ENCODE results near the gene SPAG9.

The SPAG9 gene, protein sequence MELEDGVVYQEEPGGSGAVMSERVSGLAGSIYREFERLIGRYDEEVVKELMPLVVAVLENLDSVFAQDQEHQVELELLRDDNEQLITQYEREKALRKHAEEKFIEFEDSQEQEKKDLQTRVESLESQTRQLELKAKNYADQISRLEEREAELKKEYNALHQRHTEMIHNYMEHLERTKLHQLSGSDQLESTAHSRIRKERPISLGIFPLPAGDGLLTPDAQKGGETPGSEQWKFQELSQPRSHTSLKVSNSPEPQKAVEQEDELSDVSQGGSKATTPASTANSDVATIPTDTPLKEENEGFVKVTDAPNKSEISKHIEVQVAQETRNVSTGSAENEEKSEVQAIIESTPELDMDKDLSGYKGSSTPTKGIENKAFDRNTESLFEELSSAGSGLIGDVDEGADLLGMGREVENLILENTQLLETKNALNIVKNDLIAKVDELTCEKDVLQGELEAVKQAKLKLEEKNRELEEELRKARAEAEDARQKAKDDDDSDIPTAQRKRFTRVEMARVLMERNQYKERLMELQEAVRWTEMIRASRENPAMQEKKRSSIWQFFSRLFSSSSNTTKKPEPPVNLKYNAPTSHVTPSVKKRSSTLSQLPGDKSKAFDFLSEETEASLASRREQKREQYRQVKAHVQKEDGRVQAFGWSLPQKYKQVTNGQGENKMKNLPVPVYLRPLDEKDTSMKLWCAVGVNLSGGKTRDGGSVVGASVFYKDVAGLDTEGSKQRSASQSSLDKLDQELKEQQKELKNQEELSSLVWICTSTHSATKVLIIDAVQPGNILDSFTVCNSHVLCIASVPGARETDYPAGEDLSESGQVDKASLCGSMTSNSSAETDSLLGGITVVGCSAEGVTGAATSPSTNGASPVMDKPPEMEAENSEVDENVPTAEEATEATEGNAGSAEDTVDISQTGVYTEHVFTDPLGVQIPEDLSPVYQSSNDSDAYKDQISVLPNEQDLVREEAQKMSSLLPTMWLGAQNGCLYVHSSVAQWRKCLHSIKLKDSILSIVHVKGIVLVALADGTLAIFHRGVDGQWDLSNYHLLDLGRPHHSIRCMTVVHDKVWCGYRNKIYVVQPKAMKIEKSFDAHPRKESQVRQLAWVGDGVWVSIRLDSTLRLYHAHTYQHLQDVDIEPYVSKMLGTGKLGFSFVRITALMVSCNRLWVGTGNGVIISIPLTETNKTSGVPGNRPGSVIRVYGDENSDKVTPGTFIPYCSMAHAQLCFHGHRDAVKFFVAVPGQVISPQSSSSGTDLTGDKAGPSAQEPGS (N-terminal part only)

DNA sequence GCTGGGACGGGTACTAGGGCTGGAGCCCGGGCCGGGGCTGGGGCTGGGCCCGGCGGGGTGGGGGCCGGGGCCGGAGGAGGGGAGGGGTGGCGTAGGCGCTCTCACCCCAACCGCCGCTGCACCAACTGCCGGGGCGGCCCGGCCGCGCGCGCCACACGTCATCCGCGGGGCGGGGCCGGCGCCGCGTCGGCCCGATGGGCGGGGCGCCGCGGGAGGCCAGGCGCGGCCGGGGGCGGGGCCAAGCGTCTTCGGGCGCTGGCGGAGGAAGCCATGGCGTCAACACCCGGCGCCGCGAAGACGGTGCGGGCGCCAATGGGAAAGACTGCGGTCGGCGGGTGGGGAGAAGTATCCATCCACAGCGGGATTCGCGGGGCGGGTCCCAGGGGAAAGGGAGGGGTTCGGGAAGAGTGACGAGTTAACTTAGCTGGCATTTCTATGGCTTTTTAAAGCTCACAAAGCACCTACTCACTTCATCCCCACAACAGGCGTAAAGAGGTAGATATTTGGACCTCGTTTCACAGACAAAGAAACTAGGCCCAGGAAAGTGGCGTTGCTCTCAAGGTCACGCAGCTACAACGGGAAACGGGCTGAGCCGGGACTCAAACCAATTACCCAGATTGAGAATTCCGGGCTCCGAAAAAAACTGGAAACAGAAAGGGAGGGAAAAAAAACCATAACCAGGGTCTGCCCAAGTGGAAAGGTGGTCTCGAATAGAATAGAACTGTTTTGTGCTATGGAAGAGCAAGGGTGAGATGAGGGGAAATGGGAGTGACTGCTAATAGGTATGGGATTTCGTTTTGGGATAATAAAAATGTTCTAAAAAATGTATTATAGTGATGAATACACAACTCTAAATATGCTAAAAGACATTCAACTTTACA lies at the start of gene SPAG9:
Gene SPAG9 (minus strand): TSS at position 130 of the 881 bp plus-strand sequence. CDS start 212 bp downstream, outside the sequence.
- DNase-seq (ENCODE audit: low read depth, low spot score) = peak; percentile 62

DNA sequence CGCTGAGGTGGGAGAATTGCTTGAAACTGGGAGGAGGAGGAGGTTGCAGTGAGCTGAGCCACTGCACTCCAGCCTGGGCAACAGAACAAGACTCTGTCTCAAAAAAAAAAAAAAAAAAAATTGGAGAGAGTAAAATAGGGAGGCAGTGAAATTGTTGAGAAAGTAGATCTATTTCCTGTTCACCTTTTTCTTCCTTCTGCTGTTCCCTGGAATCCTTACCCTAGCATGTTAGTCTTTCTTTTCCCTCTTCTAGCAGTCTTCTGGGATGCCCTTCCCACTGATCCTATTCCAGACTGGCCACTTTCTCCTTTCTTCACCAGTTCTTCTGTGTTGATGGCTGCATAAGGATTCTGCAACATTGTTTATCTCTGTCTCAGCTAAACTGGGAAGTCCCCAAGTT lies 48.7 kb upstream of the SPAG9 start:
- no peak for DNase-seq (ENCODE audit: low read depth, low spot score)

DNA sequence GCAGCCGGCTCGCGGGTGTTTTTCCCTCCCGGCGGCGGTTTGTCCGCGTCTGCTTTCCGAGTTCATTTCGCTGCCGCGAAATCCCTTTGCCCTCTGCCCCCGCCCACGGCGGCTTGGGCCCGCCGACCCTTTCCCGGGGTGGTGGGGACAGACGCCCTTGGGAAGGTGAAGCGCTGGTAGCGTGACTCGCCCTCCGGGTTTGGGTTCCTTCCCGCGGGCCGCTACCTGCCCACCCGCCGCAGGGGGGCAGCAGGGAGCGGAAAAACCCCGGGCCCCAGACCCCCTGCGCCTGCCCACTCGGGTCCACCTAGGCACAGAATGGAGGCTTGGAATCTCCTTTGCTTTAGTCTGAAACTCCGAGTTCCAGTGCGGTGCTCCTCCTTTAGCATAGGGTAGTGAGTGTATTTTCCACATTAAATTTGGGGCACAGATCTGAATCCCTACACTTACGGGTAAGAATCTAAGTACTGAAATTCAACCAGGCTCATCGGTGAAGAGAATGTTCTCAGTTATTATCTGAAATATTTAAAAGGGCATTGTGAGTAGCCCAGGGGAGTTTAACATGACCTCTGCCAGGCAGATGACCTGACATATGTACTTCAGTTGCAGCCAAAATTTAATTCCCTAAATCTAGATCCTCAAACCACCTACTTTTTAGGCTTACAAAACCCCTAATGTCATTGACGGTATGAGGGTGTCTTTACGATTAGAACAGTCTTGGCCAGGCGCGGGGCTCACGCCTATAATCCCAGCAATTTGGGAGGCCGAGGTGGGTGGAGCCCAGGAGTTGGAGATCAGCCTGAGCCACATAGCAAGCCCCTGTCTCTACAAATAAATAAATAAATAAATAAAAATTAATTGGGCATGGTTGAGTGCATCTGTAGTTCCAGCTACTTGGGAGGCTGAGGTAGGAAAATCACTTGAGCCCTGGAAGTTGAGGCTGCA lies 46.6 kb upstream of the SPAG9 start:
- peak; percentile 54 for DNase-seq (ENCODE audit: low read depth, low spot score)

DNA sequence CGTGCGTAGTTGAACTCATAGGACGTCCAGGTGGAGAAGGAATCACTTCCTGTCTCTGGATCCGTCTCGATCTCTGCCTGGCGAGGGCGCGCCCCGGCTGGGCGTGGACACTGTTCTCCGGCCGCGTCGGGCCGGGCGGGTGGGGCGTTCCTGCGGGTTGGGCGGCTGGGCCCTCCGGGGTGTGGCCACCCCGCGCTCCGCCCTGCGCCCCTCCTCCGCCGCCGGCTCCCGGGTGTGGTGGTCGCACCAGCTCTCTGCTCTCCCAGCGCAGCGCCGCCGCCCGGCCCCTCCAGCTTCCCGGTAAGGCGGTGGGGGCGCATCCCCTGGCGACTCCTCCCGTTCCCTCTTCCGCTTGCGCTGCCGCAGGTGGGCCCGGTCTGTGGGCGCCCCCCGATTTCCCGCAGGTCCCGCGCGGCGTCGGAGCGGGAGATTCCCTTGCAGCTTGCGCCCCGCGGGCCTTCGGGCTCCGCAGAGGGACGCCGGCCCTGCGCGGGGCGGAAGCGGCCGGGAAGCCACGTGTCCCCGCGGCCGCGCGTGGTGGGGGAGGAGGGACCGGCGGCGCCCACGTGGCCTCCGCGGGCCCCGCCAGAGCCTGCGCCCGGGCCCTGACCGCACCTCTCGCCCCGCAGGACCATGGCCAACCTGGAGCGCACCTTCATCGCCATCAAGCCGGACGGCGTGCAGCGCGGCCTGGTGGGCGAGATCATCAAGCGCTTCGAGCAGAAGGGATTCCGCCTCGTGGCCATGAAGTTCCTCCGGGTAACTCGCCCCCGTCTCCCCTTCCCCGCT lies 45.7 kb upstream of the SPAG9 start, which contains the start of gene NME2:
Gene NME2 (plus strand): TSS at position 214 of the 789 bp plus-strand sequence. CDS start 420 bp downstream, at position 634.
- DNase-seq (ENCODE audit: low read depth, low spot score) = peak; percentile 39

DNA sequence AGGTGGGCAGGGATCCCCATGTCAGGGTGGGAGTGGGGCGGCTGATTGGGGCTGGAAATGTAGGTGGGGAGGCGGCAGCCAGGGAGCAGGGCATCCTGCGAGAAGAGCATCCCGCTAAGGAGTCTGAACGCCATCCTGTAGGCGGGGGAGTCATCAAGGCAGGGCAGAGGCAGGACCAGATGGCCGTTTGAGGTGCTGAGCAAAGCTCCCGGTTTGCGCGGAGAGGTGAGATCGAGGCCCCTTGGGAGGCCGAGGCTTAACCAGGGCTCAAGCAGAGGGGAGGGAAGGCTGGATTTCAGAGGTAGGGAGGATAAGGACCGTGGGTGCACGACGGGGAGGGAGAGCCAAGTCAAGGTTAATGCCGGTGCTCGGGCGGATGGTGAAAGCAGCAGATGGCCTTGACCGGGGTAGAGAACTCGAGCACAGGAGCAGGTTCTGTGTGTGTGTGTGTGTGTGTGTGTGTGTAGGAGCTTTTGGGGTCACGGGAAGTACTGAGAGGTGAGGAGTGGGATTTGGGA lies 45.1 kb upstream of the SPAG9 start:
- DNase-seq (ENCODE audit: low read depth, low spot score) = no peak

DNA sequence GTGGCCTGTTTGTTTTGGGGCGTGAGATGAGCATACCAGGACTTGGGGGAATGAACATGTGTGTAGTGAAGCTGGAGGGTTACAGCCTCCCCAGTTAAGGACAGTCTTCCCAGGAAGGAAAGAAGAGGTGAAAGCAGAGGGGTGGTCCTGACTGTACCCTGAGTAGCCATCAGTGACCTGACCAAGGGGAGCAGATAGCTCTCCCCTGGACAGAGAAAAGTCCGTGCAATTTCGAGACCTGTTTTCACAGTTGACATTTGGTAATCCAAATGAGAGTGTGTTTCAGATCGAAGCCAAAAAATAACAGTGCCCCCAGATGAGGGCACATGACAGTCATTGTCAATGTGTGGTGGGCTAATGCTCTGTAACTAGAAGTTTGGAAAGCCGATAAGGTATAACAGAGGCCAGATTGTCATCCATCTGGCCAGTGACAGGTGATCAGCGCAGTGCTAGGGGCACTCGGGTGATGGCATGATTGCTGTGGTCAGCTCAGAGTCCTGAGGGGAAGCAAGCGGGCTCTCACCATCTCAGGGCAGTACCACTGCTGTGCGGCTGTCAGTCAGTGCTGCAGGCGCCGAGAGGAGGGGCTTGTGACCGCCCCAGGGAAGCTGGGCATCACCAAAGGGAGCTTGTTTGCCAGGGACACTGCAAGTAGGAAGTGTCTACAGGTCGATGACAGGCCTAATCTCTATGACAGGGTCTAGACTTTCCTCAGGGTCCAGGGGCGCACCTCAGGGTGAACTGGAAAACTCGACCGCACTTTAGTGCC lies 44.4 kb upstream of the SPAG9 start:
- DNase-seq (ENCODE audit: low read depth, low spot score) = no peak

DNA sequence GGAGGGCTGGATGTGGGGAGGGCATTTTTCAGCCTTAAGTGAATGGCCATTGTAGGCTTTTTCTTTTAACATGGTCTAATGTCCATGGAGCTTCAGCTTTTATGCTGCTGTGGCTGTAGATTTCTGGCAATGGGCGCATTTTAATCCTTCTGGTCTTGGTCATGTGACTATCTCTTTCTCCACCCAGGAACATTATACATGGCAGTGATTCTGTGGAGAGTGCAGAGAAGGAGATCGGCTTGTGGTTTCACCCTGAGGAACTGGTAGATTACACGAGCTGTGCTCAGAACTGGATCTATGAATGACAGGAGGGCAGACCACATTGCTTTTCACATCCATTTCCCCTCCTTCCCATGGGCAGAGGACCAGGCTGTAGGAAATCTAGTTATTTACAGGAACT lies 40.9 kb upstream of the SPAG9 start:
- no peak for DNase-seq (ENCODE audit: low read depth, low spot score)

DNA sequence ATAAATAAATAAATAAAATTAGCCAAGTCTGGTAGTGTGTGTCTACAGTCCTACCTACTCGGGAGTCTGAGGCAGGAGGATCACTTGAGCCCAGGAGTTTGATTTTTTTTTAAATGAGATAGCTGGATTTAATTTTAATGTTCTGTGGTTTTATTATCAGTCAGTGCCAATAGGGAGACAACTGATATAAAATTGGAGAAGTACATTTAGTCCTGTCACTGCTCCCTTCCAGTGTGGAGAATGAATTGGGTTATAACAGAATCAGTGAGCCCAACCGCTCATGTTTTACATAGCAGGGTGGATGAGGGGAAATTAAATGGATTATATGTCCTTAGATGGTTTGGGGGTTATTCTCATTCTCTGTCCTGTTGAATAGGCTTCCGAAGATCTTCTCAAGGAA lies 38.9 kb upstream of the SPAG9 start:
- no peak for DNase-seq (ENCODE audit: low read depth, low spot score)

DNA sequence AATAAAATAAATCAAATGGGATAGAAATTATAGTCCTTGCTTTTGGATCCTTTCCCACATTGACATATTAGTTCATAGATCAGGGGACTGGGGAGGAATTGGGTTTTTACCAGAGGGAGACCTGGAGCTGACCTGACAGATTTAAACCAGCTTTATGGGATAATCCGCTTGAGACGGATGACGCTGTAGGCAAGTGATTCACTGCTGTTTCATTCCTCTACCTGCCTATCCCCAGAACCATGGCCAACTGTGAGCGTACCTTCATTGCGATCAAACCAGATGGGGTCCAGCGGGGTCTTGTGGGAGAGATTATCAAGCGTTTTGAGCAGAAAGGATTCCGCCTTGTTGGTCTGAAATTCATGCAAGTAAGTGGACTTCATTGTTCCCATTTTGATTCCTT lies 34.7 kb upstream of the SPAG9 start:
- DNase-seq (ENCODE audit: low read depth, low spot score) = no peak

DNA sequence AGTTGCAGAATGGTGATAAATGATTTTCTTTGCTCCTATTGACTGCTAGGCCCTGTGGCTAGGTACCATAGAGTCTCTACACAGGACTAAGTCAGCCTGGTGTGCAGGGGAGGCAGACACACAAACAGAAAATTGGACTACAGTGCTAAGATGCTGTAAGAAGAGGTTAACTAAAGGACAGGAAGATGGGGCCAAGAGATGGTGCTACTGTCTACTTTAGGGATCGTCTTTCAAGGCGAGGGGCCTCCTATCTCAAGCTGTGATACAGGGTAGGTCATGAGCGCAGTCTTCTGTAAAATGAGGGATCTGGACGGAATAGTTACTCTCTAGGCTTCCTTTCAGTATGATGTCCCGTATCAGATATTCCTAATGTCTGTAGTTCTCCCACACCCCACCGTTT lies 33.5 kb upstream of the SPAG9 start:
- DNase-seq (ENCODE audit: low read depth, low spot score) = no peak

DNA sequence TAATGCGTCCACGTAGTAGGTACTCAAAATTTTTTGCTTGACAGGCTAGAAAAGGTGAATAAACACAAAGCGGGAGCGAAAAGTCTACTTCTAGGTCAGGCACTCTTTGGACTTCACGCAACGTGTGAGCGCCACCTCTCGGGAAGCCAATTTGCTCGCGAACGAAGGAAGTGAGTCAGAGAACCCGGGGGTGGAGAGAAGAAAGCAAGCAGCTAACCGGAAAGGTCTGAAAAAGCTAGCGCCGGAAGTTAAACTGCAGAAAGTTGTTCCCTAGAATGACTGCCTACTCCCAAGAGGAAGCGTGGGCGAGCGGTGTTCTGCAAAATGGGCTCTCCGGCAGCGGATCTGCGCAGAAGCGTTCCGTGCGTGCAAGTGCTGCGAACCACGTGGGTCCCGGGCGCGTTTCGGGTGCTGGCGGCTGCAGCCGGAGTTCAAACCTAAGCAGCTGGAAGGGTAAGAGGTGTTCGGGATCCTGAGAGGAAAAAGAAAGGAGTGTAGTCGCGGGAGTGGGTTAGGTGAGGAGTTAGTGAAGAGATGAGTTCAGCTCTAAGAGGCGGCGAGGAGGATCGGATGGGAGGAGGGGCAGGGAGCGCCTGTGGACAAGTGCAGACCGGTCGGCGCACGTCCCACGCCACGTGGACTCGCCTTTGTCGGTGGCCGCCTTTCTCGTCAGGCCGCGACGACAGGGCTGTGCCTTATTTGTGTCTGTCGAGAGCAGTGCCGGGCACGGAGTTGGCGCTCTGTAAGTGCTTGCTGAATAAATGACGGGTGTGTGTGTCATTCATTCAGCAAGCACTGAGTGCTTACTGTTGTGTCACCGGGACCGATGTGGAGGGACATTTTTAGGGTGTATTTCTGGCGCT lies 32.8 kb upstream of the SPAG9 start, which contains the start of gene NME1:
Gene NME1 (plus strand): TSS at position 350 of the 863 bp plus-strand sequence. CDS start 2,096 bp downstream, outside the sequence.
- DNase-seq (ENCODE audit: low read depth, low spot score) = peak; percentile 96

DNA sequence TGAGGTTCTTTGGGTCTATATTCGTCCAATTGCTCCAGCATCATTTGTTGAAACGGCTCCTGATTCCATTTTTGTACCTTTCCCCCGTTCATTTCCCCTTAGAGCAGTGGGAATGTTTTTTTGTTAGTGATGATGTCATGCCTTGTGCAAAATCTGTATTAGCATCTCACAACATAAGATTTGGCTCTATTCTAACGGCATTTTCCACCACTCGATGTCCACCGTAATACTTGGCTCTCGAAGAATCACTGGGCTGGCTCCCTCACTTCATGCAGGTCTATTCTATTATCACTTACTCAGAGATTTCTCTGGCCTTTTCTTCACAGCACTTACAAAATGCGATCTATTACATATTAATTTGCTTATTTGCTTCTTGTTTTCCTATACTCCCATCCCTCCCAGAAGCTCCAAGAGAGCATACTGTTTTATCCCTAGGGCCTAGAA lies 32.1 kb upstream of the SPAG9 start:
- DNase-seq (ENCODE audit: low read depth, low spot score) = no peak

DNA sequence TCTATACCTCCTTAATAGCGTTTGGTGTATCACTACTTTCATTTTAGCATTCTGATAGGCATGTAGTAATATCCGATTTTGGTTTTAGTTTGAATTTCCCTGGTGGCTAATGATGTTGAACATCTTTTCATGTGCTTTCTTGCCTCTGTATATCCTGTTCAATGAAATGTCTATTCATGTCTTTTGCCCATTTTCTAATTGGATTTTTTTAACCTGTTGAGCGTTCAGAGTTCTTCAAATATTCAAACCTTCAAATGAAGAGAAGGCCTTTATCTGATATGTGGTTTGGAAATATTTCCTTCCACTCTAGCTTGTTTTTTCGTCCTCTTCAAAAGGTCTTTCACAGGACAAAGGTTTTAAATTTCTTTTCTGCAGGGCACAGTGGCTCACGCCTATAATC lies 30.3 kb upstream of the SPAG9 start:
- no peak for DNase-seq (ENCODE audit: low read depth, low spot score)

DNA sequence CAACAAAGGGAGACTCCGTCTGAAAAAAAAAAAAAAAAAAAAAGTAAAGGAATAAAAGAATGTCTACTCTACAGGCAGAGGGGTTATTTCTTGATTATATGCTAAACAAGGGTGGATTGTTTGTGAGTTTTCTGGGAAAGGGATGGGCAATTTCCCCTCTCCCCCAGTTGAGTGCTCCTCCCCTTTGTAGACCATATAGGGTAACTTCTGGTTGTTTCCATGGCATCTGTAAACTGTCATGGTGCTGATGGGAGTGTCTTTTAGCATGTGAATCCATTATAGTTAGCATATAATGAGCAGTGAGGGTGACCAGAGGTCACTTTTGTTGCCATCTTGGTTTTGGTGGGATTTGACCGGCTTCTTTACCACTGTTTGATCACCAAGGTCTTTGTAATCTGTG lies 28.5 kb upstream of the SPAG9 start:
- no peak for DNase-seq (ENCODE audit: low read depth, low spot score)

DNA sequence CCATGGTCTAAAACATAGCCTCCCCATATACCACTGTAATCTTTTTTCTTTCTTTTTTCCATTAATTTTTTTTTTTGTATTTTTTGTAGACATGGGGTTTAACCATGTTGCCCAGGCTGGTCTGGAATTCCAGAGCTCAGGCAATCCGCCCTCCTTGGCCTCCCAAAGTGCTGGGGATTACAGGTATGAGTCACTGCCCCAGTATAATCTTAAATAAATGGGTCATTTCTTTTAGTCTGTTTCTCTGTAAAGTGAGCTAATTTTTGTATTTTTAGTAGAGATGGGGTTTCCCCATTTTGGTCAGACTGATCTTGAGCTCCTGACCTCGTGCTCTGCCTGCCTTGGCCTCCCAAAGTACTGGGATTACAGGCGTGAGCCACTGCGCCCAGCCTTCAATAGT lies 27.0 kb upstream of the SPAG9 start:
- no peak for DNase-seq (ENCODE audit: low read depth, low spot score)

DNA sequence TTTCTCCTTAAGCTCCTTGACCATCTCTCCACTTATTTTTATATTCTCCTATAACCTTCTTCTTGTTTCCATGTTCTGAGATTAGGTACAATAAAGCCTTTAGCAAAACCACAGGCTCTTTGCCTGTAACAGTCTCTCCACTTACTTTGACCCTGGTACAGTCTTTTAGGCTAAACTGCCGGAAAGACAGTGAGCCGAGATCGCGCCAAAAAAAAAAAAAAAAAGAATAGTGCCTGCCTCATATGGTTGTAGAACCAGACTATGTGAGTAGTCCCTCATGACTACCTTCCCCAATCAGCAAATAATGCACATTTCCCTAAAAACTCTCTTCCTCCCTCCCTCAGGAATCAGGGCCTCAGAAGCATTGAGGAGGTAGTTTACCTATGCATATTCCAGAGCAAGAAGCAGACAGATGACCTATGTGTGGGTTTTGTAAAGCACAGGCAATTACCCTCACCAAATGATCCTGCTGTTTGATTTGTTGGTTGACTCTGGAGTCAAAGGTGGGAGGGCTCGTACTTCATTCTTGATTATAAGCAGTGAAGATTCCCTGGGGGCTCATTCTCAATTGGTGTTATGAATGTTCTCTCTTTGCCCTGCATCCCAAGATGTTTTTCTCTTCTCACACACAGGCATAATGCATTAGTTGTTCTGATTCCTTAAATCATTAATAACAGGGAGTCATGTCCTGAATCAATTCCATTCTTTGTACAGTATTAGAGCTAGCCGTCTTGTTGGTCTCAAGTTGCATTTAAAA lies 23.8 kb upstream of the SPAG9 start:
- DNase-seq (ENCODE audit: low read depth, low spot score) = no peak

Measured in activated naive CD8-positive, alpha-beta T cell treated with anti-CD3 and anti-CD28 coated beads, Interleukin-2, amount 50 U/mL, for 16 hours (primary cell).